ENCODE measurements around the gene TUBA1C. TPM values are rescaled to one million over a fixed set of nuclear protein-coding genes. Genes with fewer than 3 reads are reported as not detected.
"Not testable (repeated sequence)": the region's sequence is repeated elsewhere in the genome, so short reads cannot be mapped to it uniquely, and the experiment has no call there.

TUBA1C gene
- polyA plus RNA-seq, 4 donors = 268 to 556 (median 393) TPM

- not testable (repeated sequence) for H3K4me1 ChIP-seq (ENCODE audit: control insufficient read depth in 3 of 3, insufficient read depth in 2 of 3, low read depth in 1 of 3, low read length in 2 of 3); H3K36me3 ChIP-seq (ENCODE audit: control insufficient read depth in 3 of 3, insufficient read depth in 2 of 3, low read depth in 1 of 3, low read length in 3 of 3); H3K27me3 ChIP-seq (ENCODE audit: control insufficient read depth in 3 of 3, insufficient read depth in 3 of 3, low read length in 3 of 3); H3K9me3 ChIP-seq (ENCODE audit: control insufficient read depth in 2 of 2, insufficient read depth in 1 of 2, low read depth in 1 of 2, low read length in 1 of 2); FAIRE-seq; DNase-seq; H3K27ac ChIP-seq (ENCODE audit: low read depth in 1 of 3, low read length in 2 of 3); H3K4me3 ChIP-seq (ENCODE audit: low read depth in 1 of 3, low read length in 3 of 3)
- 93 to 94% (median 94%) methylated on average over 9 of the region's 9 CpGs for WGBS, 3 donors
Measured at GRCh38 chr12:49320411-49321103, 55.7 kb downstream of the TUBA1C start.

- WGBS, 3 donors = 29 to 46% (median 30%) methylated on average over 12 of the region's 12 CpGs
- no peak for FAIRE-seq
Measured at GRCh38 chr12:49322367-49322707, 57.5 kb downstream of the TUBA1C start.

DNA sequence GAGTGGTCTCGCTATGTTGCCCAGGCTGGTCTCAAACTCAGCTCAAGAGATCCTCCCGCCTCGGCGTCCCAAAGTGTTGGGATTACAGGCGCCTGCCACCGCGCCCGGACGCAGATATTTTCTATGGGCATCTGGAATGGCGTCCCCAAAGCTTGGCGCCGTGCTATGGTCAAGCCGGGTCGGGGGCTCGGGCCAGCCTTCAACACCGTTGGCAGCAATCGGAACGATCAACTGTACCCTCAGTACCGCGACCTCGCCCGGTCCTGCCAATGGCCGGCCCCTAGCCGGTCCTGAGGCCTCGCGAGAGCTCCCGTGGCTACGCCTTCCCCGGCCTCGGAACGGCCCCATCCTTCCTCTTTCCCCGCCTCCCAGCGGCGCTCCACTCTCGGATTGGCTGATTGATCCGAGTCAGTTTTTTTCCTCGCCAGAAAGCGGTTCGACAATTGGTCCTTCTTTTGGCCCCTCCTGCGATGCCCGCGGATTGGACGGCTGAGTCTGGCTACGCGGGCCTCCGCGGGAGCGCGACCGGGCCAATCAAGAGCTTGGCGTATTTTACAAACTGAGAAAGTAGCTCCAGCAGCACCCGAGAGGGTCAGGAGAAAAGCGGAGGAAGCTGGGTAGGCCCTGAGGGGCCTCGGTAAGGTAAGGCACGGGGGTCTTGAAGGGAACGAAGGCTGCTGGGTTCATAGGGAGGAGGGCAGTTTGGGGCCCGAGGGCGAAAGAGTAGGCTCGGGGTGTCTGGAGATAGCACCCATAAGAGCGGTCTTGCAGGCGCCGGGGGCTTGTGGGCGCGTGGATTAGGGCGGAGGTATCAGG is 58.0 kb downstream of the TUBA1C start, which contains the start of gene TROAP:
TSS of gene TROAP (plus strand) at position 548 of the 816 bp plus-strand sequence. CDS start 354 bp downstream, outside the sequence.
- H3K4me1 ChIP-seq (ENCODE audit: control insufficient read depth in 3 of 3, insufficient read depth in 2 of 3, low read depth in 1 of 3, low read length in 2 of 3) = peaks cover 0 to 7% (median 3%) of the 10 kb centered on the region in 3 donors
- peak within 1 kb of the TSS in 2 of 3 donors; percentile 51 to 84 for H3K27ac ChIP-seq (ENCODE audit: low read depth in 1 of 3, low read length in 2 of 3)
- H3K9me3 ChIP-seq (ENCODE audit: control insufficient read depth in 2 of 2, insufficient read depth in 1 of 2, low read depth in 1 of 2, low read length in 1 of 2) = no peaks in the 10 kb centered on the region
- no peaks in the 10 kb centered on the region for H3K27me3 ChIP-seq (ENCODE audit: control insufficient read depth in 3 of 3, insufficient read depth in 3 of 3, low read length in 3 of 3)
- DNase-seq (peak; percentile 99 to 100), FAIRE-seq (peak; percentile 86)
- 0 to 1% (median 1%) methylated on average over 59 to 65 of the region's 65 CpGs for WGBS, 3 donors
- H3K36me3 ChIP-seq (ENCODE audit: control insufficient read depth in 3 of 3, insufficient read depth in 2 of 3, low read depth in 1 of 3, low read length in 3 of 3) = peaks cover 0 to 18% (median 0%) of the 10 kb centered on the region in 3 donors
- H3K4me3 ChIP-seq (ENCODE audit: low read depth in 1 of 3, low read length in 3 of 3) = peak within 1 kb of the TSS; percentile 64 to 74 (median 65)

More at GRCh38 chr12:49322367-49322707, 57.5 kb downstream of the TUBA1C start:
- DNase-seq = no peak
- Histone ChIP-seq H3K9me3 (ENCODE audit: control insufficient read depth in 2 of 2, insufficient read depth in 1 of 2, low read depth in 1 of 2, low read length in 1 of 2) (no peaks in the 10 kb centered on the region), H3K27ac (ENCODE audit: low read depth in 1 of 3, low read length in 2 of 3) (peak overlapping the region in 1 of 3 donors; percentile 84), H3K27me3 (ENCODE audit: control insufficient read depth in 3 of 3, insufficient read depth in 3 of 3, low read length in 3 of 3) (no peaks in the 10 kb centered on the region), H3K4me1 (ENCODE audit: control insufficient read depth in 3 of 3, insufficient read depth in 2 of 3, low read depth in 1 of 3, low read length in 2 of 3) (peaks cover 0 to 7% (median 3%) of the 10 kb centered on the region in 3 donors), H3K4me3 (ENCODE audit: low read depth in 1 of 3, low read length in 3 of 3) (peak overlapping the region; percentile 64 to 74 (median 65)), H3K36me3 (ENCODE audit: control insufficient read depth in 3 of 3, insufficient read depth in 2 of 3, low read depth in 1 of 3, low read length in 3 of 3) (peaks cover 0 to 18% (median 0%) of the 10 kb centered on the region in 3 donors)

- peaks cover 0 to 7% (median 3%) of the 10 kb centered on the region in 3 donors for H3K4me1 ChIP-seq (ENCODE audit: control insufficient read depth in 3 of 3, insufficient read depth in 2 of 3, low read depth in 1 of 3, low read length in 2 of 3)
- no peak overlapping the region for H3K27ac ChIP-seq (ENCODE audit: low read depth in 1 of 3, low read length in 2 of 3)
- WGBS, 3 donors = 8 to 13% (median 10%) methylated on average over 19 of the region's 19 CpGs
- no peak for DNase-seq
- H3K36me3 ChIP-seq (ENCODE audit: control insufficient read depth in 3 of 3, insufficient read depth in 2 of 3, low read depth in 1 of 3, low read length in 3 of 3) = peaks cover 0 to 18% (median 0%) of the 10 kb centered on the region in 3 donors
- no peaks in the 10 kb centered on the region for H3K9me3 ChIP-seq (ENCODE audit: control insufficient read depth in 2 of 2, insufficient read depth in 1 of 2, low read depth in 1 of 2, low read length in 1 of 2)
- no peaks in the 10 kb centered on the region for H3K27me3 ChIP-seq (ENCODE audit: control insufficient read depth in 3 of 3, insufficient read depth in 3 of 3, low read length in 3 of 3)
- H3K4me3 ChIP-seq (ENCODE audit: low read depth in 1 of 3, low read length in 3 of 3) = peak overlapping the region; percentile 55 to 62 (median 61)
- FAIRE-seq = no peak
Measured at GRCh38 chr12:49323524-49324097, 58.7 kb downstream of the TUBA1C start.

Other genes with a start within 250 kb of the TUBA1C start
- 10 to 100 TPM; 50.0 to 69.7 (median 60.6) TPM for gene PRKAG1, start 246.3 kb upstream of the TUBA1C start, polyA plus RNA-seq
- gene KMT2D, start 204.3 kb upstream of the TUBA1C start, polyA plus RNA-seq = 10 to 100 TPM in 3 of 4 donors, 1 to 10 TPM in 1; 5.4 to 46.5 (median 22.8) TPM
- gene RHEBL1, start 195.1 kb upstream of the TUBA1C start, polyA plus RNA-seq = 1 to 10 TPM in 2 of 4 donors, under 1 TPM in 1, not detected in 1; 0.61 to 1.4 (median 1.2) TPM
- gene DHH, start 170.3 kb upstream of the TUBA1C start, polyA plus RNA-seq = 1 to 10 TPM in 1 of 4 donors, under 1 TPM in 1, not detected in 2; 0.15 to 2.3 TPM
- gene LMBR1L, start 154.2 kb upstream of the TUBA1C start, polyA plus RNA-seq = 100 to 1,000 TPM in 1 of 4 donors, 10 to 100 TPM in 3; 27.6 to 110 (median 81.8) TPM
- gene TUBA1B, start 133.7 kb upstream of the TUBA1C start, polyA plus RNA-seq = 1,000 to 10,000 TPM in 1 of 4 donors, 100 to 1,000 TPM in 3; 196 to 1,168 (median 451) TPM
- gene TUBA1A, start 76.0 kb upstream of the TUBA1C start, polyA plus RNA-seq = 100 to 1,000 TPM in 2 of 4 donors, 10 to 100 TPM in 1, 1 to 10 TPM in 1; 9.8 to 158 (median 73.6) TPM
- 10 to 100 TPM in 1 of 4 donors, 1 to 10 TPM in 1, not detected in 2; 9.1 to 89.9 TPM for gene PRPH, start 30.1 kb downstream of the TUBA1C start, polyA plus RNA-seq
- gene TROAP, start 58.2 kb downstream of the TUBA1C start, polyA plus RNA-seq = 10 to 100 TPM in 2 of 4 donors, 1 to 10 TPM in 1, not detected in 1; 1.3 to 29.5 (median 16.0) TPM
- under 1 TPM in 2 of 4 donors, not detected in 2; 0.07 to 0.12 TPM for gene C1QL4, start 72.1 kb downstream of the TUBA1C start, polyA plus RNA-seq
- gene DNAJC22, start 81.8 kb downstream of the TUBA1C start, polyA plus RNA-seq = 10 to 100 TPM; 14.9 to 52.4 (median 20.8) TPM
- 10 to 100 TPM; 11.9 to 26.3 (median 14.4) TPM for gene SPATS2, start 102.4 kb downstream of the TUBA1C start, polyA plus RNA-seq

Measured in small intestine (tissue), 7 donors.